Stimulated activated CD8-positive, alpha-beta memory T cell treated with anti-CD3 and anti-CD28 coated beads, Interleukin-4, amount 100 ng/mL, for 1 hour (primary cell): ENCODE results near the gene INHBB.
"Not testable (repeated sequence)": the region's sequence is repeated elsewhere in the genome, so short reads cannot be mapped to it uniquely, and the experiment has no call there.

Experiments
- DNase-seq, 2 donors: peaks; one replicate each; pipeline ENCODE4 v3.0.0-alpha.2; 2020; ENCODE audit warnings: low read depth in 2 of 2, low spot score in 1 of 2

Gene INHBB

GRCh38 chr2:120378605-120379004 lies 32.7 kb downstream of the INHBB start:
- DNase-seq, result no peak

DNA sequence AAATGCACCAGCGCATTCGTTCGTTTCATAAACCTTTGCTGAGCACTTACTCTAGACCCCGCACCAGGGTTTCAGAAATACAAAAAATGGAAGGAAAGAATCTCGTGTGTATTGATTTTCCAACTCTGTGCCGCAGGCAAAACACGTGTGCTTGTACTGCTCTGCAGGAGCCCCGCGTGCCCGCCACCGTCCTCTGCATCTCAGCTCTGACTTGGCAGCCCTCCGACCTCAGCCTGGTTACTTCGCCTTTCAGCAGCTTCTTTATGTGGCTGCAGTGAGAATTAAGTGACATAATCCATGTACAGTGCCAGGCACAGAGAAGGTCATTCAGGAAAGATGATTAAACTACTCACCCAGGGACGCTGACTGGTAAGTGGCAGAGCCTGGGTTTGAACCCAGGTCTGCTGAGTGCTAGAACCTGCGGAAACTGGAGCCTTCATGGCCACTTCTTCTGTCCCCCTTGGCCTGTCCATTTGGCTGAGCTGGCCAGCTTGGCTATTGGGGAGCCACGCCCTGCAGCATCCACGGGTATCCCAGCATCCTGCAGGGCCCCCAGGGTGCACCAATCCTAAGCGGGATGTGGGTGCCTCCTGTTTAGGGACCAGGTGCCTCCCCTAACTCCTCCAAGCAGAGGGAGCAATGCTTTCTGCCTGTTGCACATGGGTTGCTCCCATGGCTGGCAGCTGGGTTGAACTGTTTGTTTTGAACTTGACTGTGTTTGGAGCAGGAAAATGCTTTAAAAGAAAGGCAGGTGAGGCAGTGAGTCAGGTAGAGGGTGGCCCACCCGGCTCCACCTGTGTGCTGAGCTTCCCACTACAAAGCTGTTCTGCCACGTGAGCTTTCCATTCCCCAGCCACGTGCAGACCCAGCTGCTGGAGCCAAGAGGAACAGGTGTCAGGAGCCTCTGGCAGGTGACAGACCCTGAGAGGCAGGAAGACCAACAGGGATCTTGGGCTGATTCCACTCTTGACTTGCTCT lies 34.3 kb downstream of the INHBB start:
- DNase-seq, result no peak

GRCh38 chr2:120381192-120381591 lies 35.3 kb downstream of the INHBB start:
- no peak for DNase-seq

DNA sequence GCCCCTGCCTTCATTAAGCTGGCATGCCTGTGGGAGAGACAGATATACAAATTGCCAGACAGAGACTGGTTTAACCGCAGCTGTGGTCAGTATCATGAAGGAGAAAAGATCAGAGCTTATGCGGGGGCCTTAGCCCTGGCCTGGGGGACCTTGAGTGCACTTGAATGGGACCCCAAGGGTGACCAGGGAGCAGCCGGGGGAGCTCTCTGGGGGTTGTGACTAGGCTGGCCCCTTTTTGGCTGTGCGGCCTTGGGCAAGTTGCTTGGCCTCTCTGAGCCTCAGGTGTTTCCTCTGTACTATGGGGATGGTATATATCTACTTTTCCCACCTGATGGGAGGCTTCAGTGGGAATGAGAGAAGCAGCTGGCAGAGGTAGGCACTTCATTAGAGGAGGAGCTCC lies 35.7 kb downstream of the INHBB start:
- DNase-seq, result no peak

GRCh38 chr2:120382541-120383144 lies 36.7 kb downstream of the INHBB start:
- no peak for DNase-seq

- DNase-seq, result no peak
These were observed 37.3 kb downstream of the INHBB start for GRCh38 chr2:120383191-120383590.

- no peak for DNase-seq
These were observed 37.9 kb downstream of the INHBB start for GRCh38 chr2:120383631-120384340.

GRCh38 chr2:120384486-120385354 lies 38.8 kb downstream of the INHBB start:
- DNase-seq, result no peak

DNA sequence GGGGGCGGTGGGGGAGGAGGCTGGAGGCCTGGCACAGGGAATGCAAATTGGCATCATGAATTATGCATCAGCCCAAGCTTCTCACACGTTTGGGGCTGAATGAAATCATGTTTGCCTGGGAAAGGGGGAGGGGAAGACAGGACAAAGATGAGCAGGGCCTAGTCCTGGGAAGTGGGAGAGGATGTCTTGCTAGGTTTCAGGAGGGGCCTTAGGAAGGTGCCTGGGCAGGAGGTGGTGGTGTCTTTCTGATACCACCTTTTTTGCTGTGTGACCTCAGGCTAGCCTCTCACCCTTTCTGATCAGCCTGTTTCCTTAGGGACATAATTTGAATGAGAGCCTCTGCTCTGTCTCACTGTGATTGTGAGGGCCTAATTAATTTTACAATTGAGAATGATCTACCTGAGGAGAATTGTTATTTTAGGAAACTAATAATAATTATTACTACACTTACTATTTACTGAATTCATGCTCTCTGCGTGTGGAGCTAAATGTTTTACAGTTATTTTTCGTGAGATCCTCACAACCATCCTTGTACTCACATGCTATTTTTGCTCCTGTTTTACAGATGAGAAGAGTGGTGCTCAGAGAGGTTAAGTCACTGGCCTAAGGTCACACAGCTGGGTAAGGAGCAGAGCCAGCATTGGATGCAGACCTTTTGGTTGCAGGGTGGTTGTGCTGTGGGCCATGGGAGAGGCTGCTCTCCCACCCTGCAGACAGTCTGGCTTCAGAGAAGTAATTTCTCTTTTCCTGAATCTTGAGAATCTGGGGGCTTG lies 39.6 kb downstream of the INHBB start:
- DNase-seq, result no peak

DNA sequence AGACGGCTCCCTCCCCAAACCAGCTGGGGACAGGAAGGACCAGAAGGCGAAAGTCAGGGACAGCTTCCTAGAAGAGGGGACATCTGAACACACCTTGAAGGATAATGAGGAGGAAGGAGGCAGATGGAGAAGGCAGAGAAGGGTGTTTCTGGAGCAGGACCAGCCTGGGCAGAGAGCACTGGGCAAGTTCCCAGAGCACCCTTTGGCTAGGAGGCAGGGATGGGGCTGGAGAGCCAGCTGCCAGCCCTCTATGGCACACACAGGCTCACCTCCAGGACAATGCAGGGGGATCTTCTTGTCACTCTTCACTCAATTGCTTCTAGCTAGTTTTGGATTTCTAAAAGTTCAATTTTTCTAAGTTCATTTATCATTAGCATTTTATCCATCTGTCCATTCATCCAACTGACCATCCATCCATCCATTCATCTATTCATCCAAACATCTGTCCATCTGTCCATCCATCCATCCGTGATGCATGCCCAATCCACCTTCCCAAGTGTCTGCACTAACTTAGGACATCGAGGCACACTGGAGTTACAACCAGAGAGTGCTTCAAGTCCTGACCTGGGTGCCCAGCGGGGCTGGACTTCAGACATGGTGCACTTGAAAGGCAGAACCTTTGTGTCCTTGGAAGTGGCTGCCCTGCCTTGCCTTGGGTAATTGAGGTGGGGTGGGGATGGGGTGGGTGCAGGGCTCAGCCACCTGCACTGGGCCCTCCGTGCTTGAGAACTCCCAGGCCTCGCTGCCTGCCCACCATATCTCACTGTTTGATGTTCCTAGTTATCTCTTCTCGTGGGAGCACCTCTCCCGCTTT lies 42.5 kb downstream of the INHBB start:
- no peak for DNase-seq

DNA sequence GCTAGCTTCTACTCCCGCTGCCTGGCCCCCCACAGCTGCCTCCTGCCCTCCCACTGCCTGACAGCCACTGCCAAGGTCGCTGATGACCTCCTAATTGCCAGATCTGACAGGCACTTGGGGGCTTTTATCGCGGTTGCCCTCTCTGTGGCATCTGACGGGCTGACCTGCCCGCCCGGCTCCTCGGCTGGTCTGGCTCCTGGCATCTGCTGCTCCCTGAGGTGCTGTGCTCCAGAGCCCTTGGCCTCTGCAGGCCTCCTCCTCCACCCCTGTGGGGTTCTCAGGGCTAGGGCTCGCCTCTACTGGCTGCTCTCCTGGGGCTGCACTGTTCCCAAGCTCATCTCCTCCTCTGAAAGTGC lies 43.1 kb downstream of the INHBB start:
- no peak for DNase-seq

DNA sequence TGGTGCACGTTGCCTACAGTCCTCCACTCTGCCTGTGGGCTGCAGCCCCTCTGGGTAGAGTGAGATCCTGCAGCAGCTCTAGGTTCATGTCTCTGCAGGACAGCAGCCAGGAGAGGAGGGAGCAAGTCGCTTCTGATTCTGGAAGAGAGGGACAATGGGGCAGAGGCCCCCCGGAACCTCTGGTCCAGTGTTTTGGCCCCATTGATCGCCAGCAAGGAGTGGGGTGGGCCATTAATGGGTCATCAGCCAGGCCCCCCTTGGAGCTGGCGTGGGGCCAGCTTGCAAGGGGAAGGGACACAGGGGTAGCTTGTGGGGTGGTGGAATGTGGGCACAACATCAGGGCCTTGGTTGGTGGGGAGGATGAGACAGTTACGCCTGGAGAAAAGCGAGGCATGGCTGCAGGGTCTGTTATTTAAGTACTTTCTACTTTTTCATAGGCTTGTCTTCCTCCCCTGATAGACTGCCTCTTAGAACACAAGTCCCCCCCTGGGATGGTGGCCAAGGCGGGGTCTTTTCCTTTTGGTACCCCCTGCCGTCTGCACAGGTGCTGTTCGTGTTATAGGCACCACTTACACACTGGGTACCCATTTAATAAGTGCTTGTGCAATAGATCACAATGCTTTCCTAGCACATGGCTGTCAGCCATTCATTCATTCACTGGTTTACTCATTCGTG lies 44.6 kb downstream of the INHBB start:
- DNase-seq, result no peak

GRCh38 chr2:120391382-120391781 lies 45.4 kb downstream of the INHBB start:
- DNase-seq, result not testable (repeated sequence)

- DNase-seq, result no peak
These were observed 46.2 kb downstream of the INHBB start for GRCh38 chr2:120391911-120392665.

GRCh38 chr2:120392923-120393322 lies 47.0 kb downstream of the INHBB start:
- DNase-seq, result no peak

DNA sequence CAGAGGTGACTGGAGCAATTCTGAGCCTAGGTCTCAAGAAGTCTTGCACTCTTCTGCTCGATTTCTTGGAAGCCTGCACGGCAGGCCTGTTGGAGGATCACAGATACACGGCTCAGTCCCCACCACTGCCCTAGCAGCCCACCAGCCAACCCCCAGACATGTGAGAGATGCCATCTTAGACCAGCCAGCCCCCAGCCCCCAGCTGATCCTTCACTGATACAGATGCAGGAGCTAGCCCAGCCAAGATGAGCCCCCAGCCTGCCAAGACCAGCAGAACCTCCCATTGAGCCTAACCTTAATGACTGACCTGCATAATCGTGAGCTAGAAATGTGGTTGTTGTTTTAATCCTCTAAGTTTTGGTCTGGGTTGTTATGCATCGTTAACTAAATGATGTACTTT lies 47.5 kb downstream of the INHBB start:
- no peak for DNase-seq

DNA sequence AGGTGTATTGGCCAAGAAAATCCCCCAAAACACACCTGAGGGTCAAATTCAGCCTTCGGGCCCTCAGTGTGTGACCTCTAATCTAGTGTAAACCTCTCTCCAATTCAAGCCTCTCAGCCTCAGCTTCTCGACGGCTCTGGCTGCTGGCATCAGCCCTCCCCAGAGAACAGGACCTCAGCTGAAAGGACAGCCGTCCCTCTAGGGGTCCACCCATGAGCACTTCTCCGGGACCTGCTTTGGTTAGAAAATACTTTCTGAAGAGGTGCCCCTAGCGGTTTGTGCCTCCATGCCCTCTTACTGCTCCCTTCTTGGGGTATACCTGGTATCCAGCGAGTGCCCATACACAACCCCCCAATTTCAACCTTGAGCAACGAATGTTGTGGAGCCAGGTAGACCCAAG lies 48.8 kb downstream of the INHBB start:
- DNase-seq, result no peak
